Coronary artery (tissue), 2 donors: ENCODE measurements around the gene ACSM2B.
A peak's percentile ranks its signal among the peaks of the same experiment; 100 is the strongest.

Source experiments
- DNase-seq: peaks from one replicate; pipeline ENCODE4 v3.0.0-alpha.2; 2017; ENCODE audit warnings: low spot score
- H3K27ac ChIP-seq, 2 donors: fragments of 200-600 bp; sonication (generic); one replicate each; pipeline ENCODE4 v1.5.1; 2016 to 2019
- H3K4me3 ChIP-seq: fragments of 200-600 bp; sonication (generic); 2 replicates; pipeline ENCODE4 v1.5.1; 2016; ENCODE audit warnings: mild to moderate bottlenecking, moderate library complexity
- TF ChIP-seq, protein P1 (sequence below): fragments of 200-600 bp; sonication (generic); IDR thresholded peaks from one replicate; pipeline ENCODE4 v1.5.1; 2019; ENCODE audit warnings: antibody characterized with exemption

The ACSM2B gene

GRCh38 chr16:20617271-20617670, 41.1 kb upstream of the ACSM2B start:
- TF ChIP-seq, protein P1, sequence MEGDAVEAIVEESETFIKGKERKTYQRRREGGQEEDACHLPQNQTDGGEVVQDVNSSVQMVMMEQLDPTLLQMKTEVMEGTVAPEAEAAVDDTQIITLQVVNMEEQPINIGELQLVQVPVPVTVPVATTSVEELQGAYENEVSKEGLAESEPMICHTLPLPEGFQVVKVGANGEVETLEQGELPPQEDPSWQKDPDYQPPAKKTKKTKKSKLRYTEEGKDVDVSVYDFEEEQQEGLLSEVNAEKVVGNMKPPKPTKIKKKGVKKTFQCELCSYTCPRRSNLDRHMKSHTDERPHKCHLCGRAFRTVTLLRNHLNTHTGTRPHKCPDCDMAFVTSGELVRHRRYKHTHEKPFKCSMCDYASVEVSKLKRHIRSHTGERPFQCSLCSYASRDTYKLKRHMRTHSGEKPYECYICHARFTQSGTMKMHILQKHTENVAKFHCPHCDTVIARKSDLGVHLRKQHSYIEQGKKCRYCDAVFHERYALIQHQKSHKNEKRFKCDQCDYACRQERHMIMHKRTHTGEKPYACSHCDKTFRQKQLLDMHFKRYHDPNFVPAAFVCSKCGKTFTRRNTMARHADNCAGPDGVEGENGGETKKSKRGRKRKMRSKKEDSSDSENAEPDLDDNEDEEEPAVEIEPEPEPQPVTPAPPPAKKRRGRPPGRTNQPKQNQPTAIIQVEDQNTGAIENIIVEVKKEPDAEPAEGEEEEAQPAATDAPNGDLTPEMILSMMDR: no peak
- no peak for DNase-seq
- Histone ChIP-seq H3K4me3 (no peak overlapping the region), H3K27ac (no peak overlapping the region)

DNA sequence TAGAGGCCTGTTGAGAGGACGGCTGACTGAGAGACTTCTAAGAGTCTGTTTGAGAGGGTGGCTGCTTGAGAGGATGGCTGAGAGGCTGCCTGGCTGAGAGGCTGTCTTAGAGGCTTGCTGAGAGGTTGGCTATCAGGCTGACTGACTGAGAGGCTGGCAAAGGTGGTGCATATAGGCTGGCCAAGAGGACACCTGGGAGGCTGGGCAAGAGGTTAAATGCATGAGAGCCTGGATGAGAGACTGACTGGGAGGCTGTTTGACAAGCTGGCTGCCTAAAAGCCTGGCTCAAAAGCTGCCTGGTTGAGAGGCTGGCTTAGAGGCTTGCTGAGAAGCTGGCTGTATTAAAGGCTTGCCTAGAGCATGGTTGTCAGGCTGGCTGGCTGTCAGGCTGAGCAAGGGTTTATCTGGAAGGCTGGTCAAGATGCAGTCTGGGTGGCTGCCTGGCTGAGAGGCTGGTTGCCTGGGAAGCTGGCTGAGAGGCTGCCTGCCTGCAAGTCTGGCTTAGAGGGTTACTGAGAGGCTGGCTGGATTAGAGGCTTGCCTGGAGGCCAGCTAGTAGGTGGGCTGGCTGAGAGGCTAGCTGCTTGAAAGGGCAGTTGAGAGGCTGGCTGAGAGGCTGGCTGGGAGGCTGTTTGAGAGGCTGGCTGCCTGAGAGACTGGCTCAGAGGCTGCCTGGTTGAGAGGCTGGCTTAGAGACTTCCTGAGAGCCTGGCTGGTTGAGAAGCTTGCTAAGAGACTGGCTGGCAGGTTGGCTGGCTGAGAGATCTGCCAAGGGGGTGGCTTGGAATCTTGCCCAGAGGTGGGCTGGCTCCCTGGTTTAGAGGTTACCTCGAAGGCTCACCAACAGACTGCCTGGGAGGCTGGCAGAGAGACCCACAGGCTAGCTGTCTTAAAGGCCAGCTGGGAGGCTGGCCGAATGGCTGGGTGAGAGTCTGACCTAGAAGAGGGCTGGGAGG, 38.3 kb upstream of the ACSM2B start:
- DNase-seq: no peak
- Histone ChIP-seq H3K27ac (peak overlapping the region; percentile 66 to 95), H3K4me3 (peak overlapping the region; percentile 51)
- TF ChIP-seq, protein P1: no peak

GRCh38 chr16:20613481-20614185, 37.5 kb upstream of the ACSM2B start:
- no peak for DNase-seq
- peak overlapping the region; percentile 66 to 95 for H3K27ac ChIP-seq
- peak overlapping the region; percentile 51 for H3K4me3 ChIP-seq
- TF ChIP-seq, protein P1: no peak

DNA sequence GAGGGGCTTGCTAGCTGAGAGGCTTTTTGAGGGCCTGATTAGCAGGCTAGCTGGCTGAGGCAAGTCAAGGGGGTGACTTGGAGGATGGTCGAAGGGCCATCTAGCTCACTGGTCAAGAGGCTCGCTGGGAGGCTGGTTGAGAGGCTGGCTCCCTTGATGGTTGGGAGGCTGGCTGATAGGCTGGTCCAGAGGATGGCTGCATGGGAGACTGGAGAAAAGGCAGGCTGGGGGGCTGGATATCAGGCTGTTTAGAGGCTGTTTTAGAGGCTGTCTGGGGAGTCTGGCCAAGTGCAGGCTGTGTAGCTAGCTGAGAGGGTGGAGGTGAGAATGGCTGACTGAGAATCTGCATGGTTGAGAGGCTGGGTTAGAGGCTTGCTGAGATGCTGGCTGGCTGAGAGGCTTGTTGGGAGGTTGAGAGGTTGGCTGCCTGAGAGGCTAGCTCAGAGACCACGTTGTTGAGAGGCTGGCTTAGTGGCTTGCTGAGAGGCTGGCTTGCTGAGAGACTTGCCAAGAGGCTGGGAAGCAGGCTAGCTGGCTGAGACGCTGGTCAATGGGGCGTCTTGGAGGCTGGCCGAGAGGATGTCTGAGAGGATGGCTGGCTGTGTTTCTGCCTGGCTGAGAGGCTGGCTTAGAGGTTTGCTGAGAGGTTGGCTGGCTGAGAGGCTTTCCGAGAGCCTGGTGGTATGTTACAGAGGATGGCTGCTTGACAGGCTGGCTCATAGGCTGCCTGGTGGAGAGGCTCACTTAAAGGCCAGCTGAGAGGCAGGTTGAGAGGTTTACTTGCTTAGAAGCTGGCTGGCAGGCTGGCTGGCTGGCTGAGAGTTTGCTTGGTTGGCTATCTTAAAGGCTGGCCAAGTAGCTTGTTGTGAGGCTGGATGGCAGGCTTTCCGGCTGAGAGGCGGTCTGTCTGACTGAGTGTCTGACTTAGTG, 36.6 kb upstream of the ACSM2B start:
- TF ChIP-seq, protein P1: no peak
- Histone ChIP-seq H3K27ac (peak overlapping the region; percentile 66 to 95), H3K4me3 (peak overlapping the region; percentile 51)
- peak; percentile 89 for DNase-seq

DNA sequence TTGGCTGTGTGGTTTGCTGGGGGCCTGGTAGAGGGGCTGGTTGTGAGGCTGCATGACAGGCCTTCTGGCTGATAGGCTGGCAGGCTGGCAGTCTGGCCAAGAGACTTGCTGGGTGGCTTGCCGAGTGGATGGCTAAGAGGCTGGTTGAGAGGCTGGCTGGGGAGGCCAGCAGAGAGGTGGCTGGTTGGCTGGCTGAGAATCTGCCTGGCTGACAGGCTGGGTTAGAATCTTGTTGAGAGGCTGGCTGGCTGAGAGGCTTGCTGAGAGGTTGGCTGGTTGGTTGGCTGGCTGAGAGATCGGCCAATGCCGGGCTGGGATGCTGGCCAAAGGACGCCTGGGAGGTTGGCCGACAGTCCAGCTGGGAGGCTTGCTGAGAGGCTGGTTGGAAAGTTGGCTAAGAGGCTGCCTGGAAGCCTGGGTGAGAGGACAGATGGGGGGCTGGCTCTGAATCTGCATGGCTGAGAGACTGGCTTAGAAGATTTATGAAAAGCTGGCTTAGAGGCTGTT, 35.9 kb upstream of the ACSM2B start:
- peak overlapping the region; percentile 51 for H3K4me3 ChIP-seq
- H3K27ac ChIP-seq: peak overlapping the region; percentile 66 to 95
- TF ChIP-seq, protein P1: no peak
- DNase-seq: peak; percentile 86

GRCh38 chr16:20611350-20611902, 35.3 kb upstream of the ACSM2B start:
- TF ChIP-seq, protein P1: no peak
- peak; percentile 85 for DNase-seq
- Histone ChIP-seq H3K4me3 (peak overlapping the region; percentile 51), H3K27ac (peak overlapping the region; percentile 66 to 95)
